SIG-M5 treated with dmso at 0.1 percent for 504 hours (cell line): ENCODE results near the gene ABCB10.
"Not testable (repeated sequence)": the region's sequence is repeated elsewhere in the genome, so short reads cannot be mapped to it uniquely, and the experiment has no call there.

Experiments used
- DNase-seq: peaks from one replicate; lab custom pipeline; 2025; ENCODE audit not compliant: unreplicated experiment; lab: John Stamatoyannopoulos, UW

Gene ABCB10

DNA sequence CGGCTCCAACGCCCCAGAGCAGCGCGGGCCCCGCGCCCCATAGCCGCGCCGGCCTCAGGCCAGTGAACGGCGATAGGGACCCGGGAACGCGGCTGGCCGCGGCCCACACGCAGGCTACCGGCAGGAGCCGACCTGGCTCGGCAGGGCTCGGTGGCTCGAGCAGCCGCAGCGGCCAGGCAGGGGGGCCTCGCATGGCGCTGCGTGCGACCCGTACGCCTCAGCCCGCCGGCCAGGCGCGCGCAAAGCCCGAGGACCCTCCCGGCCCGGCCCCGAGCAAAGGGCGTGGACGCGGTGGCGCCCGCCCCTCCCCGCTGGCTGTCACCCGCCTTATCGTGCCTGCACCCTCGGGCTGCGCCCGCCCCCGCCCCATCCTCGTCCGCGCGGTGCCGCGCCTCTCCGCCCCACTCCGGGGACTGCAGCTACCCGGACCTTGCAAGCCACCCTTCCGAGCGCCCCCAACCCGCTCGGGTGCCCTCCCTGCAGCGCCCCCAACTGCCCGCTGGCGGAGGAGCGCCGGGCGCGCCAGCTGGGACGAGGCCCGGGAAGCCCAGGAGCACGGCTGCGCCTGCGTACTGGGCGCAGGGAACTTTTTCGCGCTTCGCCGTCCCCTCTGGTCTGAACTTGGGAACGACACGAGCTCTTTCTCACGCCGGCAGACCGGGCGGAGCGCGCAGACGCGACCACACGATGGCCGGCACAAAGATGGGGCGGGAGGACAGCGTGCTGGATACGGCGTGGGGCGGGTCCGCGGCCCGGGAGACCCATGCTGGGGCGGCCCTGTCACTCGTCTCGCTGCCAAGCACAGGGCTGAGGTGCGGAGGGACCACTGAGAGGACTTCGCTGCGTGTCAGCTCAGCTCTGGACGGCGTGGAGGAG, at the start of gene ABCB10:
ABCB10 (minus strand) TSS at position 248 of the 876 bp plus-strand sequence; CDS start at position 193, 55 bp downstream.
- DNase-seq = peak; percentile 98

DNA sequence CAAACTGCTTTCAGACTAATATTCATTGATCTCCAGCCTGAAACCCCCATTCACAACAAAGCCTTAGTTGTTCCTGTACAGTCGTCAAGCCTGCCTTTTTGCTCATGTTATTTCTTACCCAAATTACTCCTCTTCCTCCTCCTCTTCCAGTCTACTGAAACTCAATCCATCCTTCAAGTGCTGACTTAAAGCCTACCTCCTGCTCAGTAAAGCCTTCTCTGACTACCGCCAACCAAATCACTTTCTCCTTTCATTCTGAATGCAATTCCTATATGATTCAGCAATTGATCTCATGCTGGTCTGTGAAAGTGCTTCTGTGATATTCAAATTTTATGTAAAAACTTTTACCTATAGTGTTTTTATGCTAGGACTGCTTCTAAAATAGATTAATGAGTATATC, 48.9 kb upstream of the ABCB10 start:
- no peak for DNase-seq

DNA sequence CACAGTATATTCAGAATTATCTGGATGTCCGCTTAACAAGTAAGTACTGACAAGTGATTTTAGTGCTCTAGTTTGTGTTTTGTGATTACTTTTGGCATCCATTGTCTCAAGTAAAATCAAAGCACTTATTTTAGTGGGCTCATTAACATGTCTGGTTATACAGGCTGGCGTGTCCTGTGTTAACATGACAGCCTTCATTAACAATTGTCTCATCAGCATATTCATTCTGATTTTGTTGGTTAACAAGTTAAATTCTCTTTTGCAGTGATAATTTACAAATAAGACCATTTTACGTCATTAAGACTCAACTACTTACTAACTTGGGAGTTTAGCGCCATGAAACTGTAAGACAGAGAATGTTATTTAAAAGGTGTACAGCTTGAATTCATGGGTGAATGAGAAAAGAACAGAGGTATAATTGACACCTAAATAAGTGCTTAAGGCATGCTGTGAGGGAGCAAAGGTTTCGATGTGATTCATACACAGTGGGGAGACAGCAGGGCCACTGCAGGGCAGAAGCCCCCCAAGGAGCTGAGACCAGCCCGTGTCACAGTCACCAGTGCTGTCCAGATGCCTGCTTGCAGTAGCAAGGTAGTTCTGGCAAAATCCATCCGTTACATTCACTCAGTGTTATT, 45.0 kb upstream of the ABCB10 start:
- no peak for DNase-seq

DNA sequence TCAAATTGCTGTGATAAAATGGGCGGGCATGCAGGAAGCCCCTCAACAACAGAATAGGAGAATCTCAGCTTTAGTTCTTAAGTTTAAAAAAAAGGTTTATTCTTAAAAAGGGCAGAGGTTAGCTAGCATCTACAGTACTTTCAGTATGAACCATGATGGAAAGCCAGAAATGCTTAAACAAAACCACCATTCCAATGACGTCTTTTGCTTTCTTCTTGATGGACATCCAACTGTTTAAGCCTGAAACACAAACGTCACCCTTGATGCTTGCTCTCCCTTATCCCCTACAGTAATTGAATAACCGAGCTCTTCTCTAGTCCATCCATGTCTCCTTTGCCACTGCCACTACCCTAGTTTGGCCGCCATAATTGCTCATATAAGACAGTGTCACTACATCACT, 41.7 kb upstream of the ABCB10 start:
- no peak for DNase-seq

DNA sequence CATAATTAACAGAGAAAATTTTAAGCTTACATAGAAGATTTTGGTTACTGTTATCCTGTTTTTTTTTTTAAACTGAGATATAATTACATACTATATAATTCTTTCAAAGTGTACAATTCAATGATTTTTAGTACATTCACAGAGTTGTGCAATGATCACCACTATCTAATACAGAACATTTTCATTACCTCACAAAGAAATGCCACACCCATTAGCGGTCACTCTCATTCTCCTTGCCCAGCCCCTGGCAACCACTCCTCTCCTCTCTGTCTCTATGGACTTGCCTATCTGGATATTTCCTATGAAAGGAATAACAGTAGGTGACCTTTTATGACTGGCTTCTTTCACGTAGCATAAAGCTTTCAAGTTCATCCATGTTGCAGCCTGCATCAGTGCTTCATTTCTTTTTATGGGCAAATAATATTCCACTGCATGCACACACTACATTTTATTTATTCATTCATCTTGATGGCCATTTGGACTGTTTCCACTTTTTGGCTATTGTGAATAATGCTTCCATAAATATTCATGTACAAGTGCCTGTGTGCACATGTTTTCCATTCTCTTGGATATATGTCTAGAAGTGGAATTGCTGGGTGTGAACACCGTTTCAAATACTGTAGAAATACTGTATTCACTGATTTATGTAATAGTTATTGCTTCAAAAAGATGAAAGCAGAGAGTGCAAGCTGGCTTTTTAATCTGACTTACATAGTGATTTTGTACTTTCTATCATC, 40.9 kb upstream of the ABCB10 start:
- no peak for DNase-seq

DNA sequence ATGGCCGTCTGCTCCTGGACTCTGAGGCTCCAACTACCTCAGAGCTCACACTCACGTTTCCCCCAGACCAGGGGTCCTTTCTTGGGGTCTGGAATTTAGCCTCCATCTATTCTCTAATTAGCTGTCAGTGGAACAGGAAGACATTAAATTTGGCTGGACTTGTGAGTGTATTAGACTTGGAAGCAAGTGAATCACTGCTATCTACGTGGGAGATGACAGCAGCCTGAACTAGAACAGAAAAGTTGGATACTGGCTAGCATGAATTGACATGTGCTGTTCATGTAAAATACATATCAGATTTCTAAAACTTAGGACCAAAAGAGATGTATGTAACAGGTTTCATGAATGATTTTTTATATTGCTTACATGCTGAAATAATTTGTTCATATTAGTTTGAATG, 39.4 kb upstream of the ABCB10 start:
- no peak for DNase-seq

DNA sequence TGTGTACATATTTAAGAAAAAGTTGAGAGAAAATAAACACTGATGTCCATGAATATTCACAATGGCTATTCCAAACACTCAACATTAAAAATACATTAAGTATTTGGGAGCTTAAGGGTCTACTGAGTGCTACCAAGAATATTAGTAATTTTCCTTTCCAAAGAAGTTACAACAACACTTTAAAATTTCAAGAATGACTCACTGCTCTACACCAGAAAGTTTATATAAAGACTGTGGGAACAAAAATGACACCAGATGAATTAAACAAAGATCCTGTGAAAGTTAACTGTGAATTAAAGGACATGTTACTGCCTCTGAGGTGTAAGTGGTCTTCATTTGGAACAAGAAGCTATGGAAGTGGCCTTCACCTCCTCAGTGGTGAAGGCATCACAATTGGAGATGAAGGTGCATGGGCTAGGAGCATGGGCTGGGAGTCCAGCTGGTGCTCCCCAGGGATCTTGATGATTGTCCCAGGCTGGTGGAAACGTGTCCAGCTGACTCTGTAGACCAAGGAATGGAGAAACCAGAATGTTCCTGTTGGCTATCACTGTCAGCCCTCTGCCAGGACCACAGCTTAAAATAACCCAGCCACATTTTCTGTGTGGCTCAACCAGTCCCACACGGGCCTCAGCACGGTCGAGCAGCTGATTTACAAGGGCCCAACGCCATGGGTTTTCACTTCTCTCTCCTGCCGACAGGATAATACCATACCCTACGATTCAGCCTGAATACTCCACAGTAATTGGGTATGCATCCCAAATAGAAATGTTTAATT, 38.6 kb upstream of the ABCB10 start:
- DNase-seq = peak; percentile 40

DNA sequence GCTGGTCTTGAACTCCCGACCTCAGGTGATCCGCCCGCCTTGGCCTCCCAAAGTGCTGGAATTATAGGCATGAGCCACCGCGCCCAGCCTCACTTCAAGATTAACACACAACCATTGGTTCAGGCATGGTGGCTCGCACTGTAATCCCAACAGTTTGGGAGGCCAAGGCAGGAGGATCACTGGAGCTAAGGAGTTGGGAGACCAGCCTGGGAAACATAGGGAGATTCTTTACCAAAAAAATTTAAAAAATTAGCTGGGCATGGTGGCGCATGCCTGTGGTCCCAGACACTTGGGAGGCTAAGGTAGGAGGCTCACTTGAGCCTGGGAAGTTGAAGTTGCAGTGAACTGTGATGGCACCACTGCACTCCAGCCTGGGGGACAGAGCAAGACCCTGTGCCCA, 37.4 kb upstream of the ABCB10 start:
- DNase-seq = not testable (repeated sequence)

DNA sequence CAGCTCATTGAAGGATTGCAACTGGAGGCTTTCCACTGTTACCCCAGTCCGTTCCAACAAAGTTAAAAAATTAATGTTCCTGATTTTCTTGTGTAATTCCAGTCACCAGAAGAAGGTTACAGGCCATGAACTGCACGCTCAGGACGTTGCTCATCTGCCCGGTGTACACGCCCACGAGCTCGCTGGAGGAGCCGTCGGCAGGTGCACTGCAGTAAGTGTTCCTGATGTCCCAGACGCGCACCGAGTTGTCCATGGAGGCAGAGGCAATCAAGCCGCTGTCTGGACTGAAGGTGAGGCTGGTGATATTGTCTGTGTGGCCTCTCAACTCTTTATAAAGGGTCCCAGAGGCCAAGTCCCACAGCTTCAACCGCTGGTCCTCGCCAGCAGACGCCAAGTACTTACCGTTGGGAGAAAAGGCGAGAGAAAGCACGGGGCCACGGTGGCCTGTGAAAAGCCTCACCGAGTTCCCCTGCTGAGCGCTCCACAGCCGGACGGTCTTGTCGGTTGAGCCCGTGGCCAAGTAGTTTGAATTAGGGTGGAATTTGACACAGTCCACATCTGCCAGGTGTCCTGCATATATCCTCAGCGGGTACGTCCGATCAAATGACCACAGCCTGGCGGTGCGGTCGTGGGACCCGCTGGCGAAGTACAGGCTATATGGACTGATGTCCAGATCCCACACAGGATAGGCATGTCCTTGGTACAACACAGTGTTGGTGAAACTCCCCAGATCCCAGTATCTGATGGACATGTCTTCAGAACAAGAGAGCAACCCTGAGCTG, 35.9 kb upstream of the ABCB10 start:
- DNase-seq = no peak

DNA sequence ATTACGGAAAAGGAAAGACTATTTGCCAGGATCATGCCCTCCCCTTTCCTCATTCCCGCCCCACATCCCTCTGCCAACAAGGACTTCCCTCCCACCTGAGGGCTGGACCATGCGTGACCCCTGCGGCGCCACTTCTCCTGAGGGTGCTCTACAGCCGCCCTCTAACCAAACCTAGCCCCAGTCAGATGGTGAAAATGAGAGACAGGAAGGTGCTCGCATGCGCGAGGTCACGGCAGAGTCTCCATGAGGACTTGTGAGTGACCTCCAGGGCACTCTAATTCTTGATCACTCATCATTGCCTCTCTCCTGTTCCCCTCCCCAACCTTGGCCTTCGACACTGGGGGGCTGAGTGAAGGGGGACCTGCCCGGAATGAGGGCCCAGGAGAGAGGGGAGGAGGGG, 35.3 kb upstream of the ABCB10 start:
- no peak for DNase-seq

DNA sequence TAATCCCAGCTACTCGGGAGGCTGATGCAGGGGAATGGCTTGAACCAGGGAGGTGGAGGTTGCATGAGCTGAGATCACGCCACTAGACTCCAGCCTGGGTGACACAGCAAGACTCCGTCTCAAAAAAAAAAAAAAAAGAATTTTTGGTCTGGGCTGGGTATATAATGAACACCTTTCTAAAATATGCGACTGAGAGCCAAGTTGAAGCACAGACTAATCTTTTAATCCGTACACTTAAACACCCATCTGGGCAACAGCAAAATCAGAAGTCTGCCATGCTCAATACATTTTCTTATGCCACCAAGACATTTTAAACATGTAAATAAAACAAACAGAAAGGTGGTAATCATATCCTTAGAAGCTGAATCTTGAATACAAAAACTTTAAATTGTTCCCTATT, 31.6 kb upstream of the ABCB10 start:
- no peak for DNase-seq

DNA sequence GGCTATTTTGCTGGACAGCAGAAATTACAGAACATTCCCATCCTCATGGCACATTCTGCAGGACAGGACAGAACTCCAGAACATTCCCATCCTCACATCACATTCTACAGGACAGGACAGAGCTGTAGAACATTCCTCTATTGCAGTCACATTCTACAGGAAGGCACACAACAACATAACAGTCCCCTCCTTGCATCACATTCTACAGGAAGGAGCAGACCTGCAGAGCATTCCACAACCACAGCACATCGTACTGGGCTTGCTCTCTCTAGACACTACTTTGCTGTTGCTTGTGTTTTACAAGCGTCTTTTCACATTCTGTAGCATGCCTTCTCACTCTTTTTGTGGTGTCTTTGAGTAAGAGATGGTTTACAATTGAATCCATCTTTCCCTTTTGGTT, 26.8 kb upstream of the ABCB10 start:
- DNase-seq = no peak

DNA sequence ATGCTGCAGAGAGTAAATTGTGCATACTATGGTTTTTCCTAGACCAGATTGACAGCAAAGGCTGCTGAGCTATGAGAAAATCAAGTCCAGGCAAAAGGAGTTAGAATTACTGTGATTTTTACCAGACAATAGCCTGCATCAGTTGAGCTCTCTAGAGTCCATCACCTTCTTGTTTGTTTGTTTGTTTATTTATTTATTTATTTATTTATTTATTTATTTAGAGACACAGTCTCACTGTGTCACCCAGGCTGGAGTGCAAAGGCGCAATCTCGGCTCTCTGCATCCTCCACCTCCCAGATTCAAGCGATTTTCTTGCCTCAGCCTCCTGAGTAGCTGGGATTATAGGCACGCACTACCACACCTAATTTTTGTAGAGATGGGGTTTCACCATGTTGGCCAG, 24.2 kb upstream of the ABCB10 start:
- no peak for DNase-seq

DNA sequence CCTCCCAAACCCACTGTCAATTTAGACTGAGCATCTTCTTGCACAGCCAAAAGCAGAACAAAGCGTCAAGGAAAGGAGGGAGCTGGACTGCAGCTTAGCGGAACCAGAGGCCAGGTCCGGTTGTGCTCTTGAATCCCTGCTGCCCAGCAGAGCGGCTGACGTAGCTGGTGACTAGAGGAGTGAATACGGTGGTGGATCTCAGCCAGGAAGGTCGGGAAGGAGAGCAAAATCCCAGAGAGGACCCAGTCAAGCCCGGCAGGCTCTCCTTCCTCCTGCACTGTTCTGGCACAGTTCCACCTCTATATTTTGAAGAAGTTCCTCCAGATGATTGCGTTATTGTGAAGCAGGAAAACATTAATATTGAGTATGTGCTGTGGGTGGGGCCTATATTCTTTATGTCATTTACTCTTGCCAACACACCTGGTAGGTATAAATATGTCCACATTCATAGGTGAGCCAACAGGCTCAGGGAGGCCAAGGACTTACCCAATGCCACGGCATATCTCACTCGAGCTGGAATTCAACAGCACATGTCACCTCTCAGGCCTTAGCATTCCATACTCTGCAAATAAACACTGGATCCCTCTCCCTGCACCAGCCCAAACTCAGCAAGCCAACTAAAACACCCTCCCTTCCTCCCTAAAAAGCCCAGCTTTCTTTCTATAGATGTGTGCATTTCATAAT, 23.6 kb upstream of the ABCB10 start:
- peak; percentile 53 for DNase-seq

DNA sequence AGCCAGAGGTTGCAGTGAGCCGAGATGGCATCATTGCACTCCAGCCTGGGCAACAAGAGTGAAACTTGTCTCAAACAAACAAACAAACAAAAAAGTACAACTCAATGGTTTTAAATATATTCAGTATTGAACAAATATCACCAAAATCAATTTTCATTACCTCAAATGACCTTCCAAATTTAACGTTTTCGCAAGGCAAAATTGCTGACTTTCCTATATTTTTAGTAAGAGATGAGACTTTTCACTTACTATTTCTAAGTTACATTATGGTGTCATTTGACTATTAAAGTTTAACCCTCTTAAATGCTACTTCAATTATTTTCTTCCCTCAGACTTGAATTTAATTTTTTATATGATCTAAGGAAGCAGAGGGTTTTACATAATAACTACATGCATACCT, 23.0 kb upstream of the ABCB10 start:
- DNase-seq = no peak

DNA sequence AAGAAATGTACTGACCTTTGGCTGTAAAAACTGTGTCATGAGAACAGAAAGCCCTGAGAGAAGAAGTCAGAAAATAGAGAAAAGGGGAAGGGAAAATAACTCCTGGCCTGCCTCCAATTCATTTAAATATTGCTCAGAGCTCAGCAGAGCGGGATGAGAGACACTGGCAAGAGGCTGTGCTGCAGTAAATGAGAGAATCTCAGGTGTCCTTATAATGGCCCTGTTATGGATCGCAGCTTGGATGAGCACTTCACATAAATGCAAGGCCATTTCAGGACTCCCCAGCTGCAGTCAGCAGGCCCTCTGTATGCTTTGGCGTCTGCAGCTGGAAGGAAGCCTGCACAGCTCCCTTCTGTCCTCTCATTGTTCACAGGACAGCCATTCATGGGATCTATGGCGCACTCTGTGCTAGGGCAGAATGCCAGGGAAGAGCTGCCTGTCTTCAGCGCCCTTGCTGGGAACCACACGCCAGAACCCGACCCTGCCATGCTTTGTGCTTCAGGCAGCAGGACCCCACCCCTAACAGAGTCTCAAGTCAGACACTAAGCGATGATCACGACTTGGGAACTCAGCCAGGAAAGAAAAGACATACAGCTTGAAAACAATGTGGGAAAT, 20.7 kb upstream of the ABCB10 start:
- DNase-seq = peak; percentile 85

DNA sequence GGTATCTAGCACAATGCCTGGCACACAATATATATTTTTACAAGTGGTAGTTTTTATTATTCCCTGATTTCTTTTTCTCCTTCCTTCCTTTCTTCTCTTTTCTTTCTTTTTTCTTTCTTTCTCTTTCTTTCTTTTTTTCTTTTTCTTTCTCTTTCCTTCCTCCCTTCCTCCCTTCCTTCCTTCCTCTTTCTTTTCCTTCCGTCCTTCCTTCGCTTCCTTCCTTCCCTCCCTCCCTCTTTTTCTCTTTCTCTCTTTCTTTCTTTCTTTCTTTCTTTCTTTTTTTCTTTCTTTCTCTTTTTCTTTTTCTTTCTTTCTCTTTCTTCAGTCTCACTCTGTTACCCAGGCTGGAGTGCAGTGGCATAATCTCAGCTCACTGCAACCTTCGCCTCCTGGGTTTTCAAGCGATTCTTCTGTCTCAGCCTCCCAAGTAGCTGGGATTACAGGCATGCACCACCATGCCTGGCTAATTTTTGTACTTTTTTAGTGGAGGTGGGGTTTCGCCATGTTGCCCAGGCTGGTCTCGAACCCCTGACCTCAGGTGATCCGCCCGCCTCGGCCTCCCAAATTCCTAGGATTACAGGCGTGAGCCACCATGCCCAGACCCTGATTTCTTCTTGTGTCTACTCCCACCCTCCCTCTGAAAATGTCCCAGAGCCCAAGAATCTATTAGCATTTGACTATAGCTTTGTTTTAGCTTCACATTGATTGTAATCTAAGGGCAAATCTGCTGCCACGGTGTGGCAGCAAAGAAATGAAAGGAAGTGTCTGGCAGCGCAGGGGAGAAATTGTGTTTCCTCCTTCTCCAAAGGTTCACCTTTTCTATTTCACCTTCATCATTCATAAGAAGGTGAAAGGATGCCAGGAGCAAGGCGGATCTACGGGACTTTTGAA, 19.9 kb upstream of the ABCB10 start:
- no peak for DNase-seq

DNA sequence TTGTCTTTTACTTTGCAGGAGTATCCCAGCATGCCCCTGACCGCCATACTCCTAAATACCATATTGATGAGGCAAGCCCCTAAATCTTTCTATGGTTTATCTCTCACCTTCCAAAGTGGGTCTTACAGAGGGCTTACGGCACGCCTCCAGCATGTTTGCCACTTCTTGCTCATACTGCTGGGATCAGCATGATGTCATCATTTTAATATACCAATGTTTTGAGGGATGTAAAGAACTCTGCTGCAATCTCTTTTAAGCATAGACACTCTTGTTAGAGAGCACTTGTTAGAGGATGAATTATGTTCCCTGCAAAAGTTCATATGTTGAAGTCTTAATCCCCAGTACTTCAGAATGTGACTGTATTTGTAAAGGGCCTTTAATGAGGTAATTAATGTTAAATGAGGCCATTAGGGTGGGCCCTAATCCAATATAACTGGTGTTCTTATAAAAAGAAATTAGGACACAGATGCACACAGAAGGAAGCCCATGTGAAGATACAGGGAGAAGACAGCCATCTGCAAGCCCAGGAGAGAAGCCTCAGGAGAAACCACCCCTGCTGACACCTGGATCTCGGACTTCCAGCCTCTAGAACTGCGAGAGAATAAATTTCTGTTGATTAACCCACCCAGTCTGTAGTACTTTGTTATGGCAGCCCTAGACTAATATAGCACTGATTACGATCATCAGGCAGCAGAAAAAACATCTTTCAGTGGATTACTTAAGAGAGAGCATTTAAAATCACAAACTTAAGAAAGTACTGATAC, 16.4 kb upstream of the ABCB10 start:
- DNase-seq = no peak
